AG10803 (cell line): ENCODE data around the gene CRB1.

ENCODE experiments used
- DNase-seq: peaks from one replicate; pipeline ENCODE4 v3.0.0; 2010; ENCODE audit warnings: low read depth
- H3K4me3 ChIP-seq: 2 replicates; pipeline ENCODE4 v1.5.1; 2011; ENCODE audit warnings: mild to moderate bottlenecking, low read length, control low read depth
- TF ChIP-seq, protein P1 (sequence below): conservative IDR thresholded peaks from 2 replicates; pipeline ENCODE4 v1.5.1; 2011; ENCODE audit warnings: mild to moderate bottlenecking, low read length, control low read depth, inconsistent platforms

CRB1 gene

DNA sequence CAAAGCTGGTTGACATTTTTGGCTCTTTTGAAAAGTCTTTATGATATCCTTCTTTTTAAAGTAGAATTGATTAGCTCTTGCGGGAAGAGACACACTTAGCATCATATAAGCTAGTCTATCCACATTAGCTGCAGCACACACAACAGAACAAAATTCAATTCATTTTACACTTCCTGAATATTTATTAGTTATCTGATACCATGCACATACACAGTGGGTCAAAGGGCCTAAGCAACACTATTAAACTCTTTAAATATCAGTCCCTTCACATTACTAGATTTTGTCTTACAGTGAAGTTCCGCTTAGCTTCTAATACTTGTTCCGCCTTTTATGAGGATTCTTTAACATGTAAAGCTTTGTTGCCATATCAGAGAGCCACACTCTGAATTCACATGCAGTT, 169.5 kb downstream of the CRB1 start:
- TF ChIP-seq, protein P1, sequence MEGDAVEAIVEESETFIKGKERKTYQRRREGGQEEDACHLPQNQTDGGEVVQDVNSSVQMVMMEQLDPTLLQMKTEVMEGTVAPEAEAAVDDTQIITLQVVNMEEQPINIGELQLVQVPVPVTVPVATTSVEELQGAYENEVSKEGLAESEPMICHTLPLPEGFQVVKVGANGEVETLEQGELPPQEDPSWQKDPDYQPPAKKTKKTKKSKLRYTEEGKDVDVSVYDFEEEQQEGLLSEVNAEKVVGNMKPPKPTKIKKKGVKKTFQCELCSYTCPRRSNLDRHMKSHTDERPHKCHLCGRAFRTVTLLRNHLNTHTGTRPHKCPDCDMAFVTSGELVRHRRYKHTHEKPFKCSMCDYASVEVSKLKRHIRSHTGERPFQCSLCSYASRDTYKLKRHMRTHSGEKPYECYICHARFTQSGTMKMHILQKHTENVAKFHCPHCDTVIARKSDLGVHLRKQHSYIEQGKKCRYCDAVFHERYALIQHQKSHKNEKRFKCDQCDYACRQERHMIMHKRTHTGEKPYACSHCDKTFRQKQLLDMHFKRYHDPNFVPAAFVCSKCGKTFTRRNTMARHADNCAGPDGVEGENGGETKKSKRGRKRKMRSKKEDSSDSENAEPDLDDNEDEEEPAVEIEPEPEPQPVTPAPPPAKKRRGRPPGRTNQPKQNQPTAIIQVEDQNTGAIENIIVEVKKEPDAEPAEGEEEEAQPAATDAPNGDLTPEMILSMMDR, result no peak
- DNase-seq, result no peak
- no peak overlapping the region for H3K4me3 ChIP-seq

GRCh38 chr1:197438010-197438790, 170.1 kb downstream of the CRB1 start:
- TF ChIP-seq, protein P1, result no peak
- no peak for DNase-seq
- H3K4me3 ChIP-seq, result no peak overlapping the region

- TF ChIP-seq, protein P1, result no peak
- DNase-seq, result no peak
- no peak overlapping the region for H3K4me3 ChIP-seq
Measured at GRCh38 chr1:197439708-197440280, 171.7 kb downstream of the CRB1 start.

DNA sequence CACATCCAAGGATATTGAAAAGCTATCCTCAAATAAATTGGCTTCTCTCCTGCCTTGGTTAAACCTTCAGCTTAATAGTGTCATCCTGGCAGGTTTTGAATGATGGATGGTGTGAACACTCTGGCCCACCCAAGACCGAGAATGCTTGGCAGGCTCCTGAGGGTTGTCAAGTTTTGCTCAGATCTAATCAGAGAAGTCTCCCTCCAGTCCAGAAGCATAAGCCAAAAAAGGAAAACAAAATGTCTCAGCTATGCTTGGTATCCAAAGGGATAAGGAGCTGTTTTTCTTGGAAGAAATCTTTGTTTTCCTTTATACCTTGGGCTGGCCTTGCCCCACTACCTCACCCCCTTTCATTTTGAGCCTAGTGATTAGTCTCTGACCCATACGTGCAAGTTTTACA, 172.7 kb downstream of the CRB1 start:
- TF ChIP-seq, protein P1, result no peak
- no peak overlapping the region for H3K4me3 ChIP-seq
- no peak for DNase-seq

- no peak overlapping the region for H3K4me3 ChIP-seq
- TF ChIP-seq, protein P1, result no peak
- peak; percentile 40 for DNase-seq
Measured at GRCh38 chr1:197441999-197442414, 174.0 kb downstream of the CRB1 start.

DNA sequence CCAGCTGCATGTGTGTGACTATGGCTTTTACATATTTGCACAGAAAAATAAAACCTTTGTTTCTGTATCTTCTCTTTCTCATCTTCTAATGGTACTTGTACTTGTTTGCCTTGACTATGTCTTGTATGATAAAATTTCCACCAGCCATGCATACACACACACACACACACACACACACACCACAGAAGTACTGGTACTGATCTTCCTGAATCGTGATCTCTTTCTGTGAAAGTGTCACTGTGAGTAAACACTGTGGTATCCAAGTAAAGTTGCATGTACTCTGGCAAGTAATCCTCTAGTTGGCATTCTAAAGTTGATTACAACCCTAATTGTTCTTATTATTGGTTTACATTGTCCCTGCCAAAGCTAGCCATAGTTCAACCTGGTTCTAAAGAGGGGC, 176.7 kb downstream of the CRB1 start:
- no peak overlapping the region for H3K4me3 ChIP-seq
- peak; percentile 38 for DNase-seq
- TF ChIP-seq, protein P1, result no peak

DNA sequence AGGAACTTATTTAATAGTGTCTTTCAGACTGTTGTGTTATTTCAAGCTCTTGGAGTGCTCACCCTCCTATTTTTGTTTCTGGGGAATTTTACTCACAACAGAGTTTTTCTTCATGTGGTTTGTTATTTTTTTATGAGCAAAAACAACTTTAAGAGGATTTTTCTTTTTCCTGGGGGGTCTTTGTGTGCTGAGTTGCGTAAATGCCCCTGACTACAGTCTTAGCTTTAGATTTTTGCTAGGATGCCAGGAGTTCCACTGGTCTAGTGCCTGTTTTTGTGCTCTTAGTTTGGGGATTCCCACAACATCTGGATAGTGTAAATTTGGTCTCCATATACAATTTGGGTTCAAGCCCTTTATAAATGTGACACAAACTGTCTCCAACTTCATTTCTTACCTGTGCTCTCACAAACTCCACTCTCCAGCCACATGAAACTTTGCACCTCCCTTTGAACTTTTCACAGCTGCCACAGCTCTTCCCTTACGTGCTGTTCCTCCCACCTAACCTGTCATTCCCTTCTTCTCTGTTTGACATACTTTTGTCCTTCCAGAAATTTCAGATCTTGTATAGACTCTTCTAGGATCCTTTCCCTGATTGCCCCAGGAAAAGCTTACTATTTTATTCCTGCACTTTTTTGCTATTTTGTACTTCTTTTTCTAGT, 180.2 kb downstream of the CRB1 start:
- DNase-seq, result no peak
- H3K4me3 ChIP-seq, result no peak overlapping the region
- TF ChIP-seq, protein P1, result no peak
